ENCODE results near the gene HPS1.

Gene HPS1

GRCh38 chr10:98431016-98431415 lies 15.7 kb downstream of the HPS1 start:
- DNase-seq, result no peak

GRCh38 chr10:98430427-98430826 lies 16.3 kb downstream of the HPS1 start:
- no peak for DNase-seq

GRCh38 chr10:98429320-98430072 lies 17.2 kb downstream of the HPS1 start:
- DNase-seq, result no peak

- no peak for DNase-seq
Observed at GRCh38 chr10:98427011-98427515, 19.7 kb downstream of the HPS1 start.

- DNase-seq, result peak; percentile 9
Observed at GRCh38 chr10:98425511-98426352, 21.0 kb downstream of the HPS1 start.

- DNase-seq, result no peak
Observed at GRCh38 chr10:98424295-98425254, 22.2 kb downstream of the HPS1 start.

GRCh38 chr10:98423691-98424120 lies 23.0 kb downstream of the HPS1 start:
- DNase-seq, result no peak

- no peak for DNase-seq
Observed at GRCh38 chr10:98422182-98422581, 24.6 kb downstream of the HPS1 start.

GRCh38 chr10:98420786-98421185 lies 25.9 kb downstream of the HPS1 start:
- DNase-seq, result no peak

- no peak for DNase-seq
Observed at GRCh38 chr10:98419469-98420261, 27.1 kb downstream of the HPS1 start.

- no peak for DNase-seq
Observed at GRCh38 chr10:98418665-98419468, 27.9 kb downstream of the HPS1 start.

- no peak for DNase-seq
Observed at GRCh38 chr10:98417973-98418664, 28.6 kb downstream of the HPS1 start.

- no peak for DNase-seq
Observed at GRCh38 chr10:98417481-98417959, 29.2 kb downstream of the HPS1 start.

GRCh38 chr10:98416606-98417388 lies 29.9 kb downstream of the HPS1 start:
- no peak for DNase-seq

- DNase-seq, result no peak
Observed at GRCh38 chr10:98415731-98416119, 31.0 kb downstream of the HPS1 start.

- DNase-seq, result no peak
Observed at GRCh38 chr10:98414932-98415730, 31.6 kb downstream of the HPS1 start, which contains the start of gene PYROXD2. PYROXD2 (minus strand) TSS chr10:98415182; CDS start chr10:98415135, 47 bp downstream.

GRCh38 chr10:98414578-98414931 lies 32.2 kb downstream of the HPS1 start:
- no peak for DNase-seq

- DNase-seq, result no peak
Observed at GRCh38 chr10:98411768-98412167, 35.0 kb downstream of the HPS1 start.
